ENCODE data around the gene LRGUK.

The LRGUK gene

DNA sequence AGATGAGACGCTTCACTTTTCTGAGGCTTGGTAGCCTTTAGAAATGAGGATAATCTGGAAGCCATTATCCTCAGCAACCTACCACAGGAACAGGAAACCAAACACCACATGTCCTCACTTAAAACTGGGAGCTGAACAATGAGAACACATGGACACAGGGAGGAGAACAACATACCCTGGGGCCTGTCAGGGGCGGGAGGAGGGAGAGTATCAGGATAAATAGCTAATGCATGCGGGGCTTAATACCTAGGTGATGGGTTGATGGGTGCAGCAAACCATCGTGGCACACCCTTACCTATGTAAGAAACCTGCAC, 48.9 kb downstream of the LRGUK start:
- ChIA-PET POLR2A (no interaction called here), CTCF (interaction anchor here (0.6 kb wide), 1 partner anchor 38 kb away, joined by 3 read pairs; no protein-coding TSS in a partner anchor)
- Histone ChIP-seq H3K27ac (ENCODE audit: extremely low read depth, low read depth, low read length) (no peak overlapping the region), H3K36me3 (ENCODE audit: control insufficient read depth in 2 of 2, insufficient read depth in 1 of 2, low read length in 2 of 2) (no peaks in the 10 kb centered on the region), H3K4me1 (ENCODE audit: control insufficient read depth, insufficient read depth, low read length) (no peaks in the 10 kb centered on the region), H3K9me3 (ENCODE audit: control insufficient read depth, insufficient read depth, low read depth, low read length) (no peaks in the 10 kb centered on the region), H3K4me3 (ENCODE audit: low read depth, low read length) (no peak overlapping the region)
- TF ChIP-seq, protein P1, sequence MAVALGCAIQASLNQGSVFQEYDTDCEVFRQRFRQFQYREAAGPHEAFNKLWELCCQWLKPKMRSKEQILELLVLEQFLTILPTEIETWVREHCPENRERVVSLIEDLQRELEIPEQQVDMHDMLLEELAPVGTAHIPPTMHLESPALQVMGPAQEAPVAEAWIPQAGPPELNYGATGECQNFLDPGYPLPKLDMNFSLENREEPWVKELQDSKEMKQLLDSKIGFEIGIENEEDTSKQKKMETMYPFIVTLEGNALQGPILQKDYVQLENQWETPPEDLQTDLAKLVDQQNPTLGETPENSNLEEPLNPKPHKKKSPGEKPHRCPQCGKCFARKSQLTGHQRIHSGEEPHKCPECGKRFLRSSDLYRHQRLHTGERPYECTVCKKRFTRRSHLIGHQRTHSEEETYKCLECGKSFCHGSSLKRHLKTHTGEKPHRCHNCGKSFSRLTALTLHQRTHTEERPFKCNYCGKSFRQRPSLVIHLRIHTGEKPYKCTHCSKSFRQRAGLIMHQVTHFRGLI (tag by site-specific recombination; IDR thresholded peaks at IDR 0.05): no peak
- TF ChIP-seq WT1 (tag by site-specific recombination; IDR thresholded peaks at IDR 0.05) (no peak), ZNF830 (tag by site-specific recombination; IDR thresholded peaks at IDR 0.05; ENCODE audit: low read depth) (no peak), ZBTB7A (tag by site-specific recombination; IDR thresholded peaks at IDR 0.05; ENCODE audit: low read depth) (no peak), ZNF747 (tag by site-specific recombination; IDR thresholded peaks at IDR 0.05) (no peak), ZNF133 (tag by site-specific recombination; IDR thresholded peaks at IDR 0.05) (no peak), ZNF112 (tag by site-specific recombination; IDR thresholded peaks at IDR 0.05) (no peak), OVOL3 (tag by site-specific recombination; IDR thresholded peaks at IDR 0.05) (no peak), ZNF132 (tag by site-specific recombination; IDR thresholded peaks at IDR 0.05; ENCODE audit: borderline replicate concordance) (no peak), ZNF626 (tag by site-specific recombination; IDR thresholded peaks at IDR 0.05) (no peak), REPIN1 (tag by site-specific recombination; IDR thresholded peaks at IDR 0.05; ENCODE audit: low read depth) (no peak), ZNF2 (tag by site-specific recombination; IDR thresholded peaks at IDR 0.05) (no peak)

DNA sequence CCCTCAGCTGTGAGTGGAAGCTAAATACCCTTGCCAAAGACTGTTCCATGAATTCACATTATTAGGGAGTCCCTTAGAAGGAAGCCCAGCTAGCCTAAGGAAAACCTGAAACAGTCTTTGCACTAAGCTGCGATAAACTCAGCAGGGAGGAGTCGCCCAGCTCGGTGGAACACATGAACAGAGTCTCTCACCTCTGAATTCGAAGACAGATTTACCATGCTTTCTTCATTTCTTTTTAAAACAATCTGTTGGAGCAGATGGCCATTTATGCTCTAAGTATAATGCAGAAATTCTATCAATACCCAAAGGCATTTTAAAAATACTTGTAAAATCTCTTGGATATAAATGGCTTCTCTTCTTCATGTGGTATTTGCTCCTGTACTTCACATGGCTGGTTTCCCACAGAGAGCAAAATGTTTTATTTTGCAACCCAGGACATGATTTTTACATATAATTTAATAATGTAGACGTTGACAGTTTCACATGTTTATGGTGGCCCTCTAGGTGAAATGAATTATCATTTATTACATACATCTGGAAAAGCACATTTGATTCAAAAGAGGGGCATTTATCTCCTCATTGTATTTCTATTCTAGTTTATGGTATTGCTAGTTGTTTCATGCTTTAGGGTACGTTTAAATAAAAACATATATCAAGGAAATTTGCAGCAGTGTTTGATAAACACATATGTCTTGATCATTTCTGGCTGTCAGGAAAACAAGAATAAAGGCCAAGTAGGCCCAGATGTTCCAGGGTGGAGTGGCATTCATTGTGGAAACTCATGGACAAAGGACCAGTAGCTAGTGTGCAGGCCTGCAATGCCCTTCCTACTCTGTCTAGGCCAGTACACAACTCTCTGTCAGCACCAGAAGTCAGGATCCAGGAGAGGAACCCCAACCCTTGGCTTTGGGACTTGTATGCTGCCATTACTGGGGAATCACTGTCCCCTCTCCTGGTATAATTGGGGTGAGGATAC, 52.2 kb downstream of the LRGUK start:
- CTCF ChIA-PET: no interaction called here
- Histone ChIP-seq H3K27ac (ENCODE audit: extremely low read depth, low read depth, low read length) (no peak overlapping the region), H3K9me3 (ENCODE audit: control insufficient read depth, insufficient read depth, low read depth, low read length) (no peaks in the 10 kb centered on the region), H3K36me3 (ENCODE audit: control insufficient read depth in 2 of 2, insufficient read depth in 1 of 2, low read length in 2 of 2) (no peaks in the 10 kb centered on the region), H3K4me3 (ENCODE audit: low read depth, low read length) (no peak overlapping the region), H3K4me1 (ENCODE audit: control insufficient read depth, insufficient read depth, low read length) (no peaks in the 10 kb centered on the region)
- POLR2A ChIA-PET: interaction anchor here (0.5 to 0.6 kb wide), 2 partner anchors 190 to 1927 kb away, joined by 4 to 7 read pairs; no protein-coding TSS in a partner anchor
- TF ChIP-seq ZNF596 (tag by site-specific recombination; IDR thresholded peaks at IDR 0.05): no peak

DNA sequence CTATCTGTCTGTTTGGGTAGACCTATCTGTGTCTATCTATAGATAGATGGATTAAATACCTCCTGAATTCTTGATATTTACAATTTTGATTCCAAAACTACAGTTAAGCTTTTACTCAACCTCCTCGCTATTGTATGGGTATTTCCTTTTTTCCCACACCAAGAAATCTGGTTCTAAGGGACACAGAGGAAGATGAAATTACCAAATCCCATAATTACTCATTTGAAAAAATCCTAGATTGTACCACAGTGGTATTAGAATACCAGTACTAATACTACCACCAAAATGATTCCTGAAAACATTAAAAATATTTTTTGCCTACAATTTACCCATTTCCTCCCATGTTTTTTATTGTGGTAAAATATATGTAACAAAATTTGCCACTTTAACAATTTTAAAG, 53.2 kb downstream of the LRGUK start:
- Histone ChIP-seq H3K36me3 (ENCODE audit: control insufficient read depth in 2 of 2, insufficient read depth in 1 of 2, low read length in 2 of 2) (no peaks in the 10 kb centered on the region), H3K27ac (ENCODE audit: extremely low read depth, low read depth, low read length) (no peak overlapping the region), H3K4me3 (ENCODE audit: low read depth, low read length) (no peak overlapping the region), H3K4me1 (ENCODE audit: control insufficient read depth, insufficient read depth, low read length) (no peaks in the 10 kb centered on the region), H3K9me3 (ENCODE audit: control insufficient read depth, insufficient read depth, low read depth, low read length) (no peaks in the 10 kb centered on the region)
- TF ChIP-seq ZNF560 (tag by site-specific recombination; IDR thresholded peaks at IDR 0.05; ENCODE audit: borderline replicate concordance) (no peak), ZNF571 (tag by site-specific recombination; IDR thresholded peaks at IDR 0.05) (no peak), BCL11A (tag by site-specific recombination; IDR thresholded peaks at IDR 0.05; ENCODE audit: low read depth) (no peak), ZNF624 (tag by site-specific recombination; IDR thresholded peaks at IDR 0.05) (no peak), ZNF629 (tag by site-specific recombination; IDR thresholded peaks at IDR 0.05) (no peak)
- TF ChIP-seq, protein P2, sequence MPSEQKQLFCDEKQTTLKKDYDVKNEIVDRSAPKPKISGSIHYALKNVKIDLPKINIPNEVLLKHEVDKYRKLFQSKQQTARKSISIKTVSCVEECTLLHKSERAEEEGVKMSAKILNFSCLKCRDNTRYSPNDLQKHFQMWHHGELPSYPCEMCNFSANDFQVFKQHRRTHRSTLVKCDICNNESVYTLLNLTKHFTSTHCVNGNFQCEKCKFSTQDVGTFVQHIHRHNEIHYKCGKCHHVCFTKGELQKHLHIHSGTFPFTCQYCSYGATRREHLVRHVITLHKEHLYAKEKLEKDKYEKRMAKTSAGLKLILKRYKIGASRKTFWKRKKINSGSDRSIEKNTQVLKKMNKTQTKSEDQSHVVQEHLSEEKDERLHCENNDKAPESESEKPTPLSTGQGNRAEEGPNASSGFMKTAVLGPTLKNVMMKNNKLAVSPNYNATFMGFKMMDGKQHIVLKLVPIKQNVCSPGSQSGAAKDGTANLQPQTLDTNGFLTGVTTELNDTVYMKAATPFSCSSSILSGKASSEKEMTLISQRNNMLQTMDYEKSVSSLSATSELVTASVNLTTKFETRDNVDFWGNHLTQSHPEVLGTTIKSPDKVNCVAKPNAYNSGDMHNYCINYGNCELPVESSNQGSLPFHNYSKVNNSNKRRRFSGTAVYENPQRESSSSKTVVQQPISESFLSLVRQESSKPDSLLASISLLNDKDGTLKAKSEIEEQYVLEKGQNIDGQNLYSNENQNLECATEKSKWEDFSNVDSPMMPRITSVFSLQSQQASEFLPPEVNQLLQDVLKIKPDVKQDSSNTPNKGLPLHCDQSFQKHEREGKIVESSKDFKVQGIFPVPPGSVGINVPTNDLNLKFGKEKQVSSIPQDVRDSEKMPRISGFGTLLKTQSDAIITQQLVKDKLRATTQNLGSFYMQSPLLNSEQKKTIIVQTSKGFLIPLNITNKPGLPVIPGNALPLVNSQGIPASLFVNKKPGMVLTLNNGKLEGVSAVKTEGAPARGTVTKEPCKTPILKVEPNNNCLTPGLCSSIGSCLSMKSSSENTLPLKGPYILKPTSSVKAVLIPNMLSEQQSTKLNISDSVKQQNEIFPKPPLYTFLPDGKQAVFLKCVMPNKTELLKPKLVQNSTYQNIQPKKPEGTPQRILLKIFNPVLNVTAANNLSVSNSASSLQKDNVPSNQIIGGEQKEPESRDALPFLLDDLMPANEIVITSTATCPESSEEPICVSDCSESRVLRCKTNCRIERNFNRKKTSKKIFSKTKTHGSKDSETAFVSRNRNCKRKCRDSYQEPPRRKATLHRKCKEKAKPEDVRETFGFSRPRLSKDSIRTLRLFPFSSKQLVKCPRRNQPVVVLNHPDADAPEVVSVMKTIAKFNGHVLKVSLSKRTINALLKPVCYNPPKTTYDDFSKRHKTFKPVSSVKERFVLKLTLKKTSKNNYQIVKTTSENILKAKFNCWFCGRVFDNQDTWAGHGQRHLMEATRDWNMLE (tag by site-specific recombination; conservative IDR thresholded peaks at IDR 0.05; ENCODE audit: low read depth): no peak
- TF ChIP-seq, protein P3, sequence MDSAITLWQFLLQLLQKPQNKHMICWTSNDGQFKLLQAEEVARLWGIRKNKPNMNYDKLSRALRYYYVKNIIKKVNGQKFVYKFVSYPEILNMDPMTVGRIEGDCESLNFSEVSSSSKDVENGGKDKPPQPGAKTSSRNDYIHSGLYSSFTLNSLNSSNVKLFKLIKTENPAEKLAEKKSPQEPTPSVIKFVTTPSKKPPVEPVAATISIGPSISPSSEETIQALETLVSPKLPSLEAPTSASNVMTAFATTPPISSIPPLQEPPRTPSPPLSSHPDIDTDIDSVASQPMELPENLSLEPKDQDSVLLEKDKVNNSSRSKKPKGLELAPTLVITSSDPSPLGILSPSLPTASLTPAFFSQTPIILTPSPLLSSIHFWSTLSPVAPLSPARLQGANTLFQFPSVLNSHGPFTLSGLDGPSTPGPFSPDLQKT (IDR thresholded peaks at IDR 0.05; ENCODE audit: borderline replicate concordance, low read depth, low read length): no peak
- TF ChIP-seq, protein P4, sequence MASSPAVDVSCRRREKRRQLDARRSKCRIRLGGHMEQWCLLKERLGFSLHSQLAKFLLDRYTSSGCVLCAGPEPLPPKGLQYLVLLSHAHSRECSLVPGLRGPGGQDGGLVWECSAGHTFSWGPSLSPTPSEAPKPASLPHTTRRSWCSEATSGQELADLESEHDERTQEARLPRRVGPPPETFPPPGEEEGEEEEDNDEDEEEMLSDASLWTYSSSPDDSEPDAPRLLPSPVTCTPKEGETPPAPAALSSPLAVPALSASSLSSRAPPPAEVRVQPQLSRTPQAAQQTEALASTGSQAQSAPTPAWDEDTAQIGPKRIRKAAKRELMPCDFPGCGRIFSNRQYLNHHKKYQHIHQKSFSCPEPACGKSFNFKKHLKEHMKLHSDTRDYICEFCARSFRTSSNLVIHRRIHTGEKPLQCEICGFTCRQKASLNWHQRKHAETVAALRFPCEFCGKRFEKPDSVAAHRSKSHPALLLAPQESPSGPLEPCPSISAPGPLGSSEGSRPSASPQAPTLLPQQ (tag by site-specific recombination; IDR thresholded peaks at IDR 0.05): no peak
- ChIA-PET POLR2A (no interaction called here), CTCF (interaction anchor here (1.3 kb wide), 1 partner anchor 311 kb away, joined by 3 read pairs; no protein-coding TSS in a partner anchor)

Data from HEK293 (cell line).